Natural killer cell treated with Interleukin-12 subunit alpha and Interleukin-12 subunit beta and Interleukin-15 and Interleukin-18, amount 100 ng/mL, for 72 hours (primary cell): Measurements from ENCODE around the gene EFNA4. TPM values are rescaled to one million over a fixed set of nuclear protein-coding genes. Genes with fewer than 3 reads are reported as not detected.
A peak's percentile ranks its signal among the peaks of the same experiment; 100 is the strongest.

ENCODE experiments used
- ATAC-seq, 2 donors: fragments of 150-1000 bp; cut with Tn5 transposase in 1 of 2; sonication (Bioruptor Pico), chemical (Tn5 transposase) in 1 of 2; 2 replicates each; pipeline ENCODE4 v1.10.0; 2021
- DNase-seq: peaks from one replicate; pipeline ENCODE4 v3.0.0; 2022; ENCODE audit warnings: low spot score
- H3K27ac Mint-ChIP-seq, 2 donors: 1 replicate in 1 of 2; 2 replicates in 1 of 2; pipeline ENCODE4 v1.8.0; 2022; ENCODE audit warnings: mixed read lengths in 2 of 2, mild to moderate bottlenecking in 1 of 2, moderate library complexity in 1 of 2
- H3K27me3 Mint-ChIP-seq, 2 donors: 1 replicate in 1 of 2; 2 replicates in 1 of 2; pipeline ENCODE4 v1.8.0; 2022; ENCODE audit warnings: mixed read lengths in 2 of 2
- H3K36me3 Mint-ChIP-seq: one replicate; pipeline ENCODE4 v1.8.0; 2022; ENCODE audit warnings: mixed read lengths
- H3K4me1 Mint-ChIP-seq, 2 donors: 1 replicate in 1 of 2; 2 replicates in 1 of 2; pipeline ENCODE4 v1.8.0; 2022; ENCODE audit warnings: low read depth in 2 of 2, mixed read lengths in 2 of 2, mild to moderate bottlenecking in 1 of 2
- H3K4me3 Mint-ChIP-seq: one replicate; pipeline ENCODE4 v1.8.0; 2022; ENCODE audit warnings: mixed read lengths
- H3K9me3 Mint-ChIP-seq: 2 replicates; pipeline ENCODE4 v1.8.0; 2022; ENCODE audit warnings: mixed read lengths
- total RNA-seq, 2 donors: library from RNA; stranded (reverse); gene quantifications; one replicate each; pipeline ENCODE4 v1.2.3, GENCODE V29; 2022

The EFNA4 gene, protein sequence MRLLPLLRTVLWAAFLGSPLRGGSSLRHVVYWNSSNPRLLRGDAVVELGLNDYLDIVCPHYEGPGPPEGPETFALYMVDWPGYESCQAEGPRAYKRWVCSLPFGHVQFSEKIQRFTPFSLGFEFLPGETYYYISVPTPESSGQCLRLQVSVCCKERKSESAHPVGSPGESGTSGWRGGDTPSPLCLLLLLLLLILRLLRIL
- 1 to 10 TPM; 1.7 to 4.7 TPM for total RNA-seq

DNA sequence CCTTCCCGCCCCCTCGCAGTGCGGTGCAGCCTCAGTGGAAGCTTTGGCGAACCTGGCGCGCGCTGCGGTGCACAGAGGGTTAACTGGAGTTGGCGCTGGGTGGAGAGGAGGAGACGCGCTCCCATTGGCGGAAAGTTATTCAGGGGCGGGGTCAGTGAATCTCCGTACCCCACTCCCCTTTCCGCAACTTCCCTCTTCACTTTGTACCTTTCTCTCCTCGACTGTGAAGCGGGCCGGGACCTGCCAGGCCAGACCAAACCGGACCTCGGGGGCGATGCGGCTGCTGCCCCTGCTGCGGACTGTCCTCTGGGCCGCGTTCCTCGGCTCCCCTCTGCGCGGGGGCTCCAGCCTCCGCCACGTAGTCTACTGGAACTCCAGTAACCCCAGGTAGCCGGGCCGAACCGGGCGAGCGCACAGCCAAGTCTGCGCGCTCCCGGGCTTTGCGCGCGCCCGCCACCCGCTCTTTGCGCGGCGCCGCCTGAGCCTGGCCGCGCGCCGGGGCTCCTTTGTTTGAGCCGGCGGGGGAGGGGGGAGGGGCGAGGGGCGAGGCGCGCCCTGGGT, at the start of gene EFNA4:
Gene EFNA4, plus strand, starts transcription at position 191 of the 561 bp plus-strand sequence. Its CDS starts 84 bp downstream, at position 275.
- no peaks in the 10 kb centered on the region for H3K27me3 Mint-ChIP-seq
- H3K27ac Mint-ChIP-seq: peak within 1 kb of the TSS in 1 of 2 donors; percentile 49
- peak within 1 kb of the TSS; percentile 95 for H3K4me3 Mint-ChIP-seq
- ATAC-seq (peak; percentile 91 to 93), DNase-seq (peak; percentile 85)
- H3K4me1 Mint-ChIP-seq: peaks cover 25 to 26% of the 10 kb centered on the region in 2 donors
- no peaks in the 10 kb centered on the region for H3K36me3 Mint-ChIP-seq
- H3K9me3 Mint-ChIP-seq: no peaks in the 10 kb centered on the region

DNA sequence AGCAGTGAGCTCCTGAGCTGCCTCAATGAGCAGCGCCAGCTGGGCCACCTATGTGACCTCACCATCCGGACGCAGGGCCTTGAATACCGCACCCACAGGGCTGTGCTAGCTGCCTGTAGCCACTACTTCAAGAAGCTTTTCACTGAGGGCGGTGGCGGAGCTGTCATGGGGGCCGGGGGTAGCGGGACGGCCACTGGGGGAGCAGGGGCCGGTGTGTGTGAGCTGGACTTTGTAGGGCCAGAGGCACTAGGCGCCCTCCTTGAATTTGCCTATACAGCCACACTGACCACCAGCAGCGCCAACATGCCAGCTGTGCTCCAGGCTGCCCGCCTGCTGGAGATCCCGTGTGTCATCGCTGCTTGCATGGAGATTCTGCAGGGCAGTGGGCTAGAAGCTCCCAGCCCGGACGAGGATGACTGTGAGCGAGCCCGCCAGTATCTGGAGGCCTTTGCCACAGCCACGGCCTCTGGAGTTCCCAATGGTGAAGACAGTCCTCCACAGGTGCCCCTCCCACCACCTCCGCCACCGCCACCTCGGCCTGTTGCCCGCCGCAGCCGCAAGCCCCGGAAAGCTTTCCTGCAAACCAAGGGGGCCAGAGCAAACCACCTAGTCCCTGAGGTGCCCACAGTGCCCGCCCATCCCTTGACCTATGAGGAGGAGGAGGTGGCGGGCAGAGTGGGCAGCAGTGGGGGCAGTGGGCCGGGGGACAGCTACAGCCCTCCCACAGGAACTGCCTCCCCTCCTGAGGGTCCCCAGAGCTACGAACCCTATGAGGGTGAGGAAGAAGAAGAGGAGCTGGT, 48.6 kb upstream of the EFNA4 start:
- Mint-ChIP-seq H3K4me1 (peaks cover 23 to 48% of the 10 kb centered on the region in 2 donors), H3K27me3 (no peaks in the 10 kb centered on the region), H3K27ac (no peak overlapping the region), H3K4me3 (no peak overlapping the region), H3K36me3 (no peaks in the 10 kb centered on the region), H3K9me3 (no peaks in the 10 kb centered on the region)
- DNase-seq (peak; percentile 45), ATAC-seq (no peak)

DNA sequence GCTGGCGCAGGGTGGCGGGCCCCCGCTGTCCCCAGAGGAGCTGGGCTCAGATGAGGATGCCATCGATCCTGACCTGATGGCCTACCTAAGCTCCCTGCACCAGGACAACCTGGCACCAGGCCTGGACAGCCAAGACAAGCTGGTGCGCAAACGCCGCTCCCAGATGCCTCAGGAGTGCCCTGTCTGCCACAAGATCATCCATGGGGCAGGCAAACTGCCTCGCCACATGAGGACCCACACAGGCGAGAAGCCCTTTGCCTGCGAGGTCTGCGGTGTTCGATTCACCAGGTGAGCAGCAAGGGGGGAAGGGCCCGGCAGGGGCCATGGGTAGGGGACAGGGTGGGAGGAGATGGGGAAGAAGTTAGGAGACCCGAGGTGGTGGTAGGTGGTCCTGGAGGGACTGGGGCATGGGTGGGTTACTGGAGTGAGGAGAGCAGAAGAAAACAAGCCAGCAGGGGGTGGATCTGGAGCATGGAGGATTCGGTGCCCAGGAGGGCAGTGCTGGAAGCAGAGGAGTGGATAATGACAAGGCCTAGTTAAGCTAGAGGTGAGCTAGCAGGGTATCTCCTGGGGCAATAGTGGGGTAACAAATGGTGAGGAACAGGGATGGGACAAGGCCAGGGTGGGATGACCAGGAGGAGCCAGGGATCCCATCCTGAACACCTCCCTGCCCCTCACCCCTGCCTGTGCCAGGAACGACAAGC, 47.9 kb upstream of the EFNA4 start:
- no peak overlapping the region for H3K4me3 Mint-ChIP-seq
- H3K36me3 Mint-ChIP-seq: no peaks in the 10 kb centered on the region
- DNase-seq (no peak), ATAC-seq (no peak)
- no peaks in the 10 kb centered on the region for H3K9me3 Mint-ChIP-seq
- no peak overlapping the region for H3K27ac Mint-ChIP-seq
- no peaks in the 10 kb centered on the region for H3K27me3 Mint-ChIP-seq
- H3K4me1 Mint-ChIP-seq: peaks cover 19 to 42% of the 10 kb centered on the region in 2 donors

DNA sequence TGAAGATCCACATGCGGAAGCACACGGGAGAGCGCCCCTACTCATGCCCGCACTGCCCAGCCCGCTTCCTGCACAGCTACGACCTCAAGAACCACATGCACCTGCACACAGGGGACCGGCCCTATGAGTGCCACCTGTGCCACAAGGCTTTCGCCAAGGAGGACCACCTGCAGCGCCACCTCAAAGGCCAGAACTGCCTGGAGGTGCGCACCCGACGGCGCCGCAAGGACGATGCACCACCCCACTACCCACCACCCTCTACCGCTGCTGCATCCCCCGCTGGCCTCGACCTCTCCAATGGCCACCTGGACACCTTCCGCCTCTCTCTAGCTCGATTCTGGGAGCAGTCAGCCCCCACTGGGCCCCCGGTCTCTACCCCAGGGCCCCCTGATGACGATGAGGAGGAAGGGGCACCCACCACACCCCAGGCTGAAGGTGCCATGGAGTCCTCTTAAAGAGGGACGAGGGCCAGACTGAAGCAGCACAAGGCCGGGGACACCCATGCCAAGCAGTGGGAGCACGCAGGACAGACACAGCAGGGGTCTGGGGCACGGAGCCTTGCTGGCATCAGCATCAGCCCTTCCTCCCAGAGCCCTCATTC, 47.2 kb upstream of the EFNA4 start:
- Mint-ChIP-seq H3K4me1 (peaks cover 19 to 38% of the 10 kb centered on the region in 2 donors), H3K36me3 (no peaks in the 10 kb centered on the region), H3K9me3 (no peaks in the 10 kb centered on the region), H3K4me3 (no peak overlapping the region), H3K27ac (no peak overlapping the region), H3K27me3 (no peaks in the 10 kb centered on the region)
- ATAC-seq (no peak), DNase-seq (no peak)

GRCh38 chr1:155017041-155017945, 46.2 kb upstream of the EFNA4 start:
- DNase-seq (peak; percentile 87), ATAC-seq (peak; percentile 94 to 95)
- H3K4me1 Mint-ChIP-seq: peaks cover 19 to 41% of the 10 kb centered on the region in 2 donors
- H3K27me3 Mint-ChIP-seq: no peaks in the 10 kb centered on the region
- no peak overlapping the region for H3K27ac Mint-ChIP-seq
- H3K36me3 Mint-ChIP-seq: no peaks in the 10 kb centered on the region
- peak overlapping the region; percentile 54 for H3K4me3 Mint-ChIP-seq
- H3K9me3 Mint-ChIP-seq: no peaks in the 10 kb centered on the region

DNA sequence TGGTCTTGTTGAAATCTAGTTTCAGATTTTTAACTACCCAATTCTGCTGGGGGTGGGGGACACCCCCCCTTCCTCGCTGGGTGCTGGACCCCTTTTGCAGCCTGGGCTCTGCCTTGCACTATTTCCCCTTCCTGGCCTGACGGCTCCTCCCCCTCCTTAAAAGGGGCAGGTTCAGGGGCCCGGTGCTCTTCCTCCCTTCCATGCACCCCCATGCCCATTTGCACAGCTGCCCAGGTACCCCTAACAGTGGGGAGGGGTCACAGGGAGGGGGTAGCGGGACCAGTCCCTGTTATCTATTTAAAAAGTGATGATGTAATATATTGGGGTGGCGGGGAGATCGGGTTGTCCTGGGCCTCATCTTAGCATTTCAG, 45.6 kb upstream of the EFNA4 start:
- H3K36me3 Mint-ChIP-seq: no peaks in the 10 kb centered on the region
- no peaks in the 10 kb centered on the region for H3K27me3 Mint-ChIP-seq
- H3K27ac Mint-ChIP-seq: no peak overlapping the region
- H3K4me3 Mint-ChIP-seq: peak overlapping the region; percentile 54
- DNase-seq: no peak
- H3K9me3 Mint-ChIP-seq: no peaks in the 10 kb centered on the region
- H3K4me1 Mint-ChIP-seq: peaks cover 16 to 34% of the 10 kb centered on the region in 2 donors
- no peak for ATAC-seq

DNA sequence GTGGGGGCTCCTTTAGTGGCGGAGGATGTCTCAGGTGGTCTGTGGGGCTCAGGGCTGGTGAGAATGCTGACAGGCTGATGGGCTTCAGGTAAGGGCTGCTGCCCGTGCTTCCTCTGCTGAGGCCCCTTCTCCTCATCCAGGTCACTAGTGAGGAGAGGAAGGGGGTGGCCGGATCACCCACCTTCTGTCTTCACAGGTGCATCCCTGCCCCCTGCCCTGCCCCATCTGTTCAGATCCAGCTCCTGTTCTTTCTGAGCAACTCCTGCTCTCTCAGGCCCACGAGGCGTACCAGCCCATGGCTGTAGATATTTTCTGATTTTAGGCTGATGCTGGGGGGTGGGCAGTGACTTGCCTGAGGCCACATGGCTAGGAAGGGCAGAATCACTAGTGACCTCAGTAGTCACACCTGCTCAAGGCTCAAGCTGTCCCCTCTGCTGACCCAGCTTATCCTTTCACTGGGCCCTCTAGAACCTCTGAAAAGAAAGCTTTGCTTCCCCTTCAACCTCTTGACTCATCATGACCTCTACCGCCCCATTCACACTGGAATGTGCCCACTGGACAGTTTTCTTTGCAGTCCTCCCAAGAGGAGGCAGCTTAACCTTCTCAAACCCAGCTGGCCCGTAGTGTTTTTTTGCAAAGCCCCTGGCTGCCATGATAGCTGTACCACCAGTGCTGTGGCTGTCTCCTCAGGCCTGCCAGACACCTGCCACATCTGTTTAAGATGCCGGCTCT, 44.8 kb upstream of the EFNA4 start:
- no peaks in the 10 kb centered on the region for H3K27me3 Mint-ChIP-seq
- peaks cover 8 to 29% of the 10 kb centered on the region in 2 donors for H3K4me1 Mint-ChIP-seq
- ATAC-seq (no peak), DNase-seq (no peak)
- no peaks in the 10 kb centered on the region for H3K36me3 Mint-ChIP-seq
- H3K27ac Mint-ChIP-seq: peak overlapping the region in 1 of 2 donors; percentile 29
- no peak overlapping the region for H3K4me3 Mint-ChIP-seq
- H3K9me3 Mint-ChIP-seq: no peaks in the 10 kb centered on the region

GRCh38 chr1:155019377-155020245, 43.9 kb upstream of the EFNA4 start:
- Mint-ChIP-seq H3K27ac (peak overlapping the region in 1 of 2 donors; percentile 29), H3K36me3 (no peaks in the 10 kb centered on the region), H3K9me3 (no peaks in the 10 kb centered on the region), H3K4me3 (no peak overlapping the region), H3K27me3 (no peaks in the 10 kb centered on the region), H3K4me1 (peaks cover 5 to 27% of the 10 kb centered on the region in 2 donors)
- ATAC-seq (no peak), DNase-seq (no peak)

DNA sequence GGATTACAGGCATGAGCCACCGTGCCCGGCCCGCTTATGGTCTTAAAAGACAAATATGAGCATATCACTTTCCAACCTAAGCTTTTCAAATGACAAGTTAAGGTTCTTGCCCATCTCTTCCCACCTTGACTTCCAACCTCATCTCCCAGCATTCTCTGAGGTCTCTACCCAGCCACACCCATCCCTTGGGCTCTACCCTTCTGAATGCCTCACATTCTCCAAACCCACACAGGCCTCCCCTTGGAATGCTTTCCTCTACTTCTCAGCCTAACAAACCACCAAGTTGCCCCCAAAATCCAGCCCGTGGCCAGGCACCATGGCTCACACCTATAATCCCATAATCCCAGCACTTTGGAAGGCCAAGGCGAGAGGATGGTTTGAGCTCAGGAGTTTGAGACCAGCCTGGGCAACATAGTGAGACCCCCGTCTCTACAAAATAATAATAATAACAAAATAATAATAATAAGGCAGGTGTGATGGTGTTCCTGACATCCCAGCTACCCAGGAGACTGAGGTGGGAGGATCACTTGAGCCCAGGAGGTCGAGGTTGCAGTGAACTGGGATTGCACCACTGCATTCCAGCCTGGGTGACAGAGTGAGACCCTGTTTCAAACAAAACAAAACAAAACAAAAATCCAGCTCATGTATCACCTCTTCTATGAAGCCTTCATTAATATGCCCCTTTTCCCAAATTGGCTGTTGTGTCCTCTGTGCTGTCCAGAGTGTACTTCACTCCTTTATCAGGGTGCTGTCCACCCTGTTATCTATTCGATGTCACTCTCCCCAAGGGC, 41.2 kb upstream of the EFNA4 start:
- Mint-ChIP-seq H3K27ac (no peak overlapping the region), H3K27me3 (no peaks in the 10 kb centered on the region), H3K4me3 (no peak overlapping the region), H3K9me3 (no peaks in the 10 kb centered on the region), H3K4me1 (peaks cover 0 to 18% of the 10 kb centered on the region in 2 donors), H3K36me3 (no peaks in the 10 kb centered on the region)
- DNase-seq (no peak), ATAC-seq (no peak)

- Mint-ChIP-seq H3K9me3 (no peaks in the 10 kb centered on the region), H3K27me3 (no peaks in the 10 kb centered on the region), H3K4me3 (no peak overlapping the region), H3K4me1 (peaks cover 0 to 14% of the 10 kb centered on the region in 2 donors), H3K36me3 (no peaks in the 10 kb centered on the region), H3K27ac (no peak overlapping the region)
- DNase-seq (no peak), ATAC-seq (no peak)
These were observed 40.7 kb upstream of the EFNA4 start for GRCh38 chr1:155022927-155023236.

GRCh38 chr1:155023627-155024026, 39.9 kb upstream of the EFNA4 start:
- Mint-ChIP-seq H3K27me3 (no peaks in the 10 kb centered on the region), H3K36me3 (no peaks in the 10 kb centered on the region), H3K27ac (no peak overlapping the region), H3K4me1 (peaks cover 0 to 13% of the 10 kb centered on the region in 2 donors), H3K4me3 (no peak overlapping the region), H3K9me3 (no peaks in the 10 kb centered on the region)
- DNase-seq (no peak), ATAC-seq (peak in 1 of 2 donors; percentile 40)
